Middle frontal gyrus (tissue), 1 donor: Measurements from ENCODE around the gene TNNI2.

Experiments used
- DNase-seq: peaks from one replicate; pipeline ENCODE4 v3.0.0-alpha.2; 2015; ENCODE audit warnings: low spot score; ENCODE audit errors: extremely low spot score

The TNNI2 gene

DNA sequence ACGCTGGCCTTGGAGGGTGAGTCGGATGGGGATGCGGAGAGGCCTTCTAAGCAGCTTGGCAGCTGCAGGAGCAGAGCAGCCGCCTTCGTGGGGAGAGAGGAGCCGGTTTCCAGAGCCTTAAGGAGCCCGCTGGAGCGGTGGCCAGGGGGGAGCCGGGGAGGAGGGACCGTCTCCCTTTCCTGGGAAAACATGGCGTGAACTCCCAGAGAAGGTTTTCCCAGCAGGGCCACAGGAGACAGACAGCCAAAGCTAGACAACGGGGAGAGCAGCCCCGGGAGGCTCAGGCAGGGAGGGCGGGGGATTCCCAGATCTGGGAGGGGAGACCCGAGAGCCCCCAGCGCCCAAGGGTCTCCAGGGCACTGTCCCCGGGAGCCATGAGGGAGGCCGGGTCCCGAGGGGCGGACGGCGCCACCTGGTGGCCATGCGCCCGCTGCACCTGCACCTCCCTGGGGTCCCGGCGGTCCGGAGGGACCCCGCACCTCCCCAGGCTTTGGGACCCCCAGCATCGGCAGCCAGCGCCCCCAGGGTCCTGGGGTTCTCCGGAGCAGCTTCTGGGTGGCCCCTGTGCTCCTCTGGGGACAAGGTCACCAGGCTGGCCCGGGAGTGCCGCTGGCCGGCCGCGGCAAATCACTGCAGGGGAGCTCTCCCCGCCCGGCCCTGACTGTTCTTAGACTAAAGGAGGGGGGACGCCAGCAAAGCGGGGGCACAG lies 6.4 kb upstream of the TNNI2 start:
- no peak for DNase-seq

DNA sequence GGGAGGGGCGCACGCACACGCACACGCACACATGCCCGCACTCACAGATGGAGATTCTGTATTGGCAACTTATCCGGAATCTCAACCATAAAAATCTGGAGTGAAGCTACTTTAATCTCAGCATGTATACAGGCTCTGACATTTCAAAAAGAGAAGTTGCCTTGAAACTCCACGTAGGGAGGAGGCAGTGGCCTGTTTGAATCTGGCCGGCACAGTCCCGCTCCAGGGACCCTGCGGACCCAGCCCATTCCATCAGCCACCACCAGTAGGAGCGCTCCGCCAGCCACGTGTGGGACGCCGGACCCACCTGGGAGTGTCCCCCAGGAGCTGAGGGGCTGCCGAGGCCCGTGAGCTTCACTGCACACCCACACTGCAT lies 5.9 kb upstream of the TNNI2 start:
- DNase-seq = no peak

DNA sequence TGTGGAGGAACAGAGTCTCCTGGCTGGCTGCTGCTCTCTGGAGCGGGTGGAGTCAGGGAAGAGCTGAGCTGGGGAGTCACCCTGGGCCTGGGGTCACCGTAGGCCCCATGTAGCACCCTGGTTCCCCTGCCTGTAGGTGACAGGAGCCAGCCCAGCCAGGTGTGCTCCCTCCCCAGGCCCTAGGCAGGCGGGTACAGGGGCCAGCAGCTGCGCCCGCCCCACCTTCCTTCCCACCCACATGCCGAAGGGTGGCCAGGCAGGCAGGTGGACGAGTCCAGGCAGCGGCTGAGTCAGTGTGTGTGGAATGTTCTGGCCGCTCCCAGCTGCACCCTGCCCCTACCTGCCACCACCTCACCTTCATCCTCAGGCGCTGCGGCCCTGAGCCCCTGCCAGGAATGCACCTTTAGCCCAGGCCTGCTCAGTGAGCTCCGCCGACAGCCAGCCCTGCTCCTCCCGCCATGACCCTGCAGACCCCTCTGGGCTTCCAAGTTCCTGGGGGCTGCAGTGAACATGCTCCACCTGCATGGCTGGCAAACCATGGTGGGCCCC lies 4.6 kb upstream of the TNNI2 start:
- DNase-seq = no peak

- DNase-seq = no peak
Observed at GRCh38 chr11:1834779-1835670, 3.8 kb upstream of the TNNI2 start, which contains the start of gene SYT8. TSS of gene SYT8 (plus strand) at chr11:1834990. CDS start at chr11:1835106, 116 bp downstream.

- DNase-seq = no peak
Observed at GRCh38 chr11:1835671-1836010, 3.1 kb upstream of the TNNI2 start.

DNA sequence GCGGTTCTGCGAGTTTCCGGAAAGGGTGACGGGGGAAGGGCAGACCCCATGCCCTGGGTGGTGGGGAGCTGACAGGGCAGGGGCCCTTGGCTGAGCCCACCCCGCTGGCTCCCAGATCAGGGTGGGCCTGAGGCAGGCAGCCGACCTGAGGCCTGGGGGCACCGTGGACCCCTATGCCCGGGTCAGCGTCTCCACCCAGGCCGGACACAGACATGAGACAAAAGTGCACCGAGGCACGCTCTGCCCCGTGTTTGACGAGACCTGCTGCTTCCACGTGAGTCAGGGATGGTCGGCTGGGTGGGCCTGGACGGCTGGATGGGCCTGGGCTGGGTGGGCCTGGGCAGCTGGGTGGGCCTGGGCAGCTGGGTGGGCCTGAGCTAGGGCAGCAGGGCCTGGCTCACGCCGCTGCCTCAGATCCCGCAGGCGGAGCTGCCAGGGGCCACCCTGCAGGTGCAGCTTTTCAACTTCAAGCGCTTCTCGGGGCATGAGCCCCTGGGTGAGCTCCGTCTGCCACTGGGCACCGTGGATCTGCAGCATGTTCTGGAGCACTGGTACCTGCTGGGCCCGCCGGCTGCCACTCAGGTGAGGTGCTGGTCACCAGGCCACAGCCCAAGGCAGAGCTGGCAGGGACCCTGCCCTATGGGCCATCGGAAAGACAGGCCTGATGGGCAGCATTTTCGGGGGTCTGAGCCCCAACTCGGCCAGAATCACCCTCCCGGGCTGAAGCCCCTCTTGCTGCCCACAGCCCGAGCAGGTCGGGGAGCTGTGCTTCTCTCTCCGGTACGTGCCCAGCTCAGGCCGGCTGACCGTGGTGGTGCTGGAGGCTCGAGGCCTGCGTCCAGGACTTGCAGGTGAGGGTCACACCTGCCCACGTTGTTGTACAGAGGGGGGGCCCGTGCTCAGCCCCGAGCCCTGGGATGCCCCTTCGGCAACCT lies 2.5 kb upstream of the TNNI2 start:
- DNase-seq = no peak

DNA sequence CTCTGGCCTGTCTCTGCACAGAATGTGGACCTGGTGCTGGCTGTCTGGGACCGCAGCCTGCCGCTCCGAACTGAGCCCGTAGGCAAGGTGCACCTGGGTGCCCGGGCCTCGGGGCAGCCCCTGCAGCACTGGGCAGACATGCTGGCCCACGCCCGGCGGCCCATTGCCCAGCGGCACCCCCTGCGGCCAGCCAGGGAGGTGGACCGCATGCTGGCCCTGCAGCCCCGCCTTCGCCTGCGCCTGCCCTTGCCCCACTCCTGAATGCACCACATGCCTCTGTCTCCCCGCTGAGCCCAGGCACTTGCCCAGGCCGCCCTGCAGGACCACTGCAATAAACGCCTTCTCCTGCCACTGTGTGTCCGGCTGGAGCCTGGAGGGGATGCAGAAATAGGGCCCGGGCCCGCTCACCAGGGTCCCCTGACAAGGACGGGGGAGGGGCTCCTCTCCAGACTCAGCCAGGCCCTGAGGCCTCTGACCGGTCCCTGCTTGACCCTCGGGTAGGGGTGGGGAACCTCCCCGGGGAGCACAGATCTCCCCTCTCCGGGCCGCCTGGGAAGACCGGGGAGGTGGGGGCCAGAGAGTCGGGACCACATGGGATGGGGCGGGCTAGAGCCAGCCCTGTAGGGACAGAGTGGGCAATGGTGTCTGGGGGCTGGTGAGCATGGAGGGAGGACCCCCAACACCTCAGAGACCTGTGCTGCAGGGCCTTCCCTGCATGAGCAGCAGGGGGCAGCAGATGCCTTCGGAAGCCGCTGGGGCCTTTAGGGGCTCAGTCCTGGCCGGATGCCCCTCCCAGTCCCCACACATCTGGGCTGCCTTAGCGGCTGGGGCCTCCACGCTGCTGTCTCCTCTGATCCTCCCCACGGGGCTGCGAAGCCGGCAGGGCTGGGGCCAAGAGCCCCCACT lies 1.4 kb upstream of the TNNI2 start:
- DNase-seq = no peak

- no peak for DNase-seq
Observed at GRCh38 chr11:1838077-1838425, 730 bp upstream of the TNNI2 start.

- DNase-seq = no peak
Observed at GRCh38 chr11:1839204-1839923, 583 bp downstream of the TNNI2 start.

GRCh38 chr11:1839924-1840779 lies 1.4 kb downstream of the TNNI2 start:
- DNase-seq = no peak

GRCh38 chr11:1840780-1841480 lies 2.1 kb downstream of the TNNI2 start:
- DNase-seq = no peak

DNA sequence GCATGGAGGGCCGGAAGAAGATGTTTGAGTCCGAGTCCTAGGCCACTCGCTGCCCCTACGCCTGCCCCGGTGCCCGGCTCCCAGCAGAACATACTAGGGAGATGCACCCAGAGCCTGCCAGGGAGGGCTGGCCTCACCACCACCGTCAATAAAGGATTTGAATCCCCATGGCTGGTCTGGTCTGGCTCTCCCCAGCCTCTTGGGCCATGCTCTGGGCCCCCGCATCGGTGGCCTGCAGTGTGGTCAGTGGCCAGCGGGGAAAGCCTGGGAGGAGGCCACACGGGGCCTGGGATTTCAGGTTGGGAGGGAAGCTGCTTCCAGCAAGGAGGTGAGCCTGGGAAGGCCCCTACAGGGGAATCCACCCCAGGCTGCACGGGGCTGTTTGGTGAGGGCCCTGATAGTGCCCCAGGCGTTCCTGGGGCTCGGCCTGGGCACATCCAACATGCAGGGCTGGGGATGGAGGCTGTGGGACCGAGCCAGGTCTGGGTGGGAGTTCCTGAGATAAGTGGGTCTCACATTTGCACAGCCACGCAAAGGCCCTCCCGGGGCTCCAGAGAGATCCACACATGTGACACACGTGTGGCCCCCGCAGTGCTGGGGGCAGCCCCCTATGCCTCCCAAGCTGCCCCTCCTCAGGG lies 2.8 kb downstream of the TNNI2 start:
- DNase-seq = no peak

DNA sequence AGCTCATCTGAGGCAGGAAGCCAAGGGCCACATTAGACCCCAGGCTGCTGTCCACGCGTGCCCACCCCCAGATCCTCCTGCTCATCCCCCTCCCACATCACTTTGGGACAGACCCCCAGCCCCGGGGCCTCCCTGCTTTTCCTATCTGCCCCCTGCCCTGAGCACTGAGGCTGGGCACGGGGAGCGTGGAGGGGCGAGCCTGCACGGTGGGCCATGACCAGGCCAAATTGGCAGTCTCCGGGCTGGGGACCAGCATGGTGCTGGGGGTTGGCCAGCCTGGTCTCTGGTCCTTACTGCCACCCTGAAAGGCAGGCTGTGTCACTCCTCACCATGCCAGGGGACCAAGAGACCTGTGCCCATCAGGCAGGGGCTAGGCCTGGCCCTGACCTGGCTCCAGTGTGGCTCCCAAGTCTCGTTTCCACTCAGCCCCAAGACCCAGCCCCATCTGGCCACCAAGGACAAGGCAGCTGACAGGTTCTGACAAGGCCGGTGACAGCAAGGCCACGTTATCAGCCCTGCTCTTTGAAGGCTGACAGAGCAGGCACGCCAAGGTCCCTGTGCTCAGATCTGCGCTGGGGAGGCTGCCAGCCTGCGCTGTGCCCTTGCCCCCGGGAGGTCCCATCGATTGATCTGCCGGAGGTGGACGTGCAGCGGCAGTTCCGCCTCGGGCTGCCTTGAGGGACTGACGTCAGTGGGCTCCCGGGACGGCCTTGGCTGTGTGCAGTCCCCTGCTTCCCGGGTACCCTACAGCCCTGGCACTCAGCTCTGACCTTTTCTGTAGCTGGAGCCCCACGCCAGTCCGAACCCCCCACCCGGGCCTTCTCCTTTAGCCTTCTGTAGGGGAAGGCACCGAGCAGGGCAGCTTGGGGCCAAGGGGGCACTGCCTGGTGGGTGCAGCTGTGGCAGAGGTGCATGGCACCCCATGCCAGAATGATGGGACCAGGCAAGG lies 3.6 kb downstream of the TNNI2 start:
- no peak for DNase-seq

GRCh38 chr11:1843098-1843473 lies 4.3 kb downstream of the TNNI2 start:
- no peak for DNase-seq

GRCh38 chr11:1843796-1844195 lies 5.0 kb downstream of the TNNI2 start:
- DNase-seq = no peak

DNA sequence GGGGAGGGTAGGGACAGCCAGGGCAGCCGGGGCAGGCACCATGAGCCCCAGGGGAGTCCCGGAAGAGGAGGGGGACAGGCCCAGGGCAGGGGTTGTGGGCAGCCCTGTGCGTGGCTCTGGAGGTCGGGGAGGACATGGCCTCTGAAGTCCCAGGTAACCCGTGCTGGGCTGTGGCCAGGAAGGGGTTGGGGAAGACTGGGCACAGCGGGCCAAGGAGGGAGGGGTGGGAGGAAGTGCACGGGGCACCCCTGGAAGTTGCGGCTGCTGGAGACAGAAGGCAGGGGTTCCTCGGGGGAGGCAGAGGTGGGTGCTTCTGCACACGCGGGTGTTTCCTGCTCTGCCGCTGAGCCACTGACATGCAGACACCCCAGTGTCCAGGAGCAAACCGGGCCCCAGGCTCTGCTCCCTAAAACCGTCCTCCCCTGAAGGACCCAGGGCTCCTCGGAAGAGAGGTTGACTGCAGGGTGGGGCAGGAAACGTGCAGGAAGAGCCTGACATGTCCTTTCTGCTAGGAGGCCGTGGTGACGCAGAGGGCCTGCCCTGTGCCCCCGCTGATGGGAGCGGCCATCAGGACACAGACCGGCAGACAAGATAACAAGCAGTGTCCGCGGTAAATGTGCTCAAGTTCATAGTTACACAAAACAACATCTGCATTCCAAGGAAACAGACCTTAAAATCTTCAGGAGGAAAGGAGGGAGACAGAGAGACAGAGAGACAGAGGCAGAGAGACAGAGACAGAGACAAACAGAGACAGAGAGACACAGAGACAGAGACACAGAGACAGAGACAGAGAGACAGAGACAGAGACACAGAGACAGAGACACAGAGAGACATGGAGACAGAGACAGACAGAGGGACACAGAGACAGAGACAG lies 5.7 kb downstream of the TNNI2 start:
- no peak for DNase-seq
